ENCODE measurements around the gene ANAPC15. TPM values are rescaled to one million over a fixed set of nuclear protein-coding genes. Genes with fewer than 3 reads are reported as not detected.

The ANAPC15 gene
- total and polyA plus RNA-seq, 2 of the 13 experiments (the other 11 are each of a cell fraction or from before 2014, with no cell fraction given), result 18.8 to 25.7 TPM

- TF ChIP-seq ZNF318 (CRISPR knock-in tag; IDR thresholded peaks at IDR 0.05), result no peak
- no peak for TF ChIP-seq SOX13 (IDR thresholded peaks at IDR 0.05)
- 0 out of 4 replicates have a peak, but pooled peaks of 1 of the 2 experiments have one; percentile 19 for TF ChIP-seq SOX13 (CRISPR knock-in tag; conservative IDR thresholded peaks at IDR 0.05 in 1 of 2, IDR thresholded peaks at IDR 0.05 in 1 of 2)
- no peak for TF ChIP-seq ZNF432 (CRISPR knock-in tag; IDR thresholded peaks at IDR 0.05; ENCODE audit: borderline replicate concordance)
- no peak for TF ChIP-seq ZNF609 (CRISPR knock-in tag; IDR thresholded peaks at IDR 0.05; ENCODE audit: borderline replicate concordance)
- TF ChIP-seq ZNF124 (CRISPR knock-in tag; IDR thresholded peaks at IDR 0.05), result 0 out of 2 replicates have a peak, but pooled peaks have one; percentile 72
- TF ChIP-seq KDM5B (CRISPR knock-in tag; IDR thresholded peaks at IDR 0.05; ENCODE audit: borderline replicate concordance), result peak; percentile 85
- TF ChIP-seq, protein P1, sequence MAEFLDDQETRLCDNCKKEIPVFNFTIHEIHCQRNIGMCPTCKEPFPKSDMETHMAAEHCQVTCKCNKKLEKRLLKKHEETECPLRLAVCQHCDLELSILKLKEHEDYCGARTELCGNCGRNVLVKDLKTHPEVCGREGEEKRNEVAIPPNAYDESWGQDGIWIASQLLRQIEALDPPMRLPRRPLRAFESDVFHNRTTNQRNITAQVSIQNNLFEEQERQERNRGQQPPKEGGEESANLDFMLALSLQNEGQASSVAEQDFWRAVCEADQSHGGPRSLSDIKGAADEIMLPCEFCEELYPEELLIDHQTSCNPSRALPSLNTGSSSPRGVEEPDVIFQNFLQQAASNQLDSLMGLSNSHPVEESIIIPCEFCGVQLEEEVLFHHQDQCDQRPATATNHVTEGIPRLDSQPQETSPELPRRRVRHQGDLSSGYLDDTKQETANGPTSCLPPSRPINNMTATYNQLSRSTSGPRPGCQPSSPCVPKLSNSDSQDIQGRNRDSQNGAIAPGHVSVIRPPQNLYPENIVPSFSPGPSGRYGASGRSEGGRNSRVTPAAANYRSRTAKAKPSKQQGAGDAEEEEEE (CRISPR knock-in tag; IDR thresholded peaks at IDR 0.05; ENCODE audit: borderline replicate concordance), result no peak
- TF ChIP-seq TGIF2 (CRISPR knock-in tag; IDR thresholded peaks at IDR 0.05), result peak; percentile 65
- no peak for TF ChIP-seq RELA (CRISPR knock-in tag; IDR thresholded peaks at IDR 0.05)
- TF ChIP-seq ZSCAN12 (CRISPR knock-in tag; IDR thresholded peaks at IDR 0.05), result no peak; the same call in 1 of the 2 replicates
- peak; percentile 34; the same call in 1 of the 2 replicates for TF ChIP-seq ESRRA (CRISPR knock-in tag; IDR thresholded peaks at IDR 0.05; ENCODE audit: low read depth)
- no peak for TF ChIP-seq ZNF33B (CRISPR knock-in tag; IDR thresholded peaks at IDR 0.05)
- no peak for TF ChIP-seq ZNF354B (CRISPR knock-in tag; IDR thresholded peaks at IDR 0.05)
Measured at GRCh38 chr11:72102946-72103753, 9.3 kb downstream of the ANAPC15 start, which contains the start of gene LAMTOR1 (continued).
